Measurements from ENCODE around the gene RAB40B.
"Not testable (repeated sequence)": the region's sequence is repeated elsewhere in the genome, so short reads cannot be mapped to it uniquely, and the experiment has no call there.

RAB40B gene

DNA sequence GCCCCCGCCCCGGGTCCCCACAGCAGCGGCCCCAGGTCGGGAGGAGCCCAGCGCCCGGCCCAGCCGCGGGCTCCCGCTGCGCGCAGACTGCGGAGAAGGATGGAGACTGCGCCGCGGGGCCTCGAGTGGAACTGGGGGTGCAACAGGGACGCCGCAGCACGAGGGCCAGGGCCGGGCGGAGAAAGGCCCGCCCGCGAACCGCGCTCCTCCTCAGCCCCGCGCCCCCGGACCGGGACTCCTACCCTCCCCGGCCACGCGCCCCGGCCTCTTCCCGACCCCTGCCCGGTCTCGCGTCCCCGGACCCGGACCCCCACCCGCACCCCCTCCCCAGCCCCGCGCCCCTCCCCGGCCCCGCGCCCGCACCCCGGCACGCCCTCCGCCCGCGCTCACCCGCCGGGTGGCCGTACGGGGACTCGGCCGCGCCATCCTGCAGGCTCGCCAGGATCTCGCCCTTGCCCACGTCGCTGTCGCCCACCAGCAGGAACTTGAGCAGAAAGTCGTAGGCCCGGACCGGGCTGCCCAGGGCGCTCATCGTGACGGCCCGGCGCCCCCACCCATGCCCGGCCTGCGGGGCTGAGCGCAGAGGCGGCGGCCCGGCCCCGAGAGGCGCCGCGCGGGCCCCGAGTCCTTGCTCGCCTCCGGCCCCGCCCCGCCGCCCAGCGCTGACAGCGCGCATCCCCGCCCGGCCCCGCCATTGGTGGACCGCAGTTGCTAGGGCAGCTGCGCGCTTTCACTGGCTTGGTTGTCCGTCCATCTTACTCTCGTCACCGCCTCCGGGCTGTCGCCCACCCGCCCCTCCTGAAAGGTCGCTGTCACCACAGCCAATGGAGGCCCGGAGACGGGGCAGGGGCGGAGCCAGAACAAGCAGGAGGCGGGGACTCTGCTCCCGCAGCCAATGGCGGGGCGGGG, at the start of gene RAB40B:
Gene RAB40B (minus strand): TSS at position 634 of the 909 bp plus-strand sequence. CDS start 102 bp downstream, at position 532.
- DNase-seq (ENCODE audit: low read depth), result peak; percentile 99

GRCh38 chr17:82745524-82745923, 47.0 kb upstream of the RAB40B start:
- DNase-seq (ENCODE audit: low read depth), result no peak

- DNase-seq (ENCODE audit: low read depth), result not testable (repeated sequence)
These were observed 46.2 kb upstream of the RAB40B start for GRCh38 chr17:82744736-82745135.

DNA sequence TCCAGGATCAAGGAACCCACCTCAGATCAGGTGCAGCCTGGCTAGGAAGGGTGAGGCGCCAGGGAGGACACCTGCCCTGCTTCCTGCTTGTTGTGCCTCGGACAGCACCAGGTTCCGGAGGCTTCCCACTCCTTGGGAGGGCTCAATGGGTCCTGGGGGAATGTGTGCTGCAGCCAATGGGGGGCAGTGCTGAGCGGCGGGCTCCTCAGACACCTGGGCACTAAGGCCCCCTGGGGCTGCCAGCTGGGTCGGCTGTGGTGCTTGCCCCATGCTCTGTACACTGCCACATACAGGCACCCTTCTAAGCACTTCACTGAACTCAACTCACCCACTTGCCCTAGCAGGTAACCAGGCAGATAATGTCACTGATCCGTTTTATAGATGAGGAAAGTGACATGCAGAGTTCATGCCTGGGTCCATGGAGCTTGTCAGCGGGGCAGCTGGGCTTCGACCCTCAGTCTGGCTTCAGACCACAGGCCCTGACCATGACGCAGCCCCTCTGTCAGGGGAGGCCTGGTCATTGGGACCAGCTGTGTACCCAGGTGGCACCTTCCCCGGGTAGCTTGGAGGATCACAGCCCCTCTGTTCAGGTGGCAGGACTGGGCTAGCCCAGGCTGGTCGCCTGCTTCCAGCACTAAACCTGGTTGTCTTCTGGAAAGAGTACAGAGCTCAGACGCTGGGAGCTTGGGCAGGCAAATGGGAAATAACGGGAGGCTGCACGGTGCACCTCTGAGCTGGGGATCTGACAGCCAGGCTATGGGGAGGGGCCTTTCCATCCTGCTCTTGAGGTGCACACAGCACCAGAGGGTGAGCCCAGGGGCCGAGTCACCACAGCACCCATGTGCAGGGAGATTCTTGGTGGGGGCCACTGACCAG, 45.1 kb upstream of the RAB40B start:
- DNase-seq (ENCODE audit: low read depth), result no peak

- no peak for DNase-seq (ENCODE audit: low read depth)
These were observed 42.6 kb upstream of the RAB40B start for GRCh38 chr17:82740906-82741759.

- DNase-seq (ENCODE audit: low read depth), result no peak
These were observed 39.7 kb upstream of the RAB40B start for GRCh38 chr17:82737967-82738877.

- no peak for DNase-seq (ENCODE audit: low read depth)
These were observed 38.1 kb upstream of the RAB40B start for GRCh38 chr17:82736511-82737185.

GRCh38 chr17:82734987-82735866, 36.7 kb upstream of the RAB40B start, which contains the start of gene FN3K:
Gene FN3K, plus strand, starts transcription at chr17:82735615. Its CDS starts 22 bp downstream, at chr17:82735637.
- DNase-seq (ENCODE audit: low read depth), result peak; percentile 56

DNA sequence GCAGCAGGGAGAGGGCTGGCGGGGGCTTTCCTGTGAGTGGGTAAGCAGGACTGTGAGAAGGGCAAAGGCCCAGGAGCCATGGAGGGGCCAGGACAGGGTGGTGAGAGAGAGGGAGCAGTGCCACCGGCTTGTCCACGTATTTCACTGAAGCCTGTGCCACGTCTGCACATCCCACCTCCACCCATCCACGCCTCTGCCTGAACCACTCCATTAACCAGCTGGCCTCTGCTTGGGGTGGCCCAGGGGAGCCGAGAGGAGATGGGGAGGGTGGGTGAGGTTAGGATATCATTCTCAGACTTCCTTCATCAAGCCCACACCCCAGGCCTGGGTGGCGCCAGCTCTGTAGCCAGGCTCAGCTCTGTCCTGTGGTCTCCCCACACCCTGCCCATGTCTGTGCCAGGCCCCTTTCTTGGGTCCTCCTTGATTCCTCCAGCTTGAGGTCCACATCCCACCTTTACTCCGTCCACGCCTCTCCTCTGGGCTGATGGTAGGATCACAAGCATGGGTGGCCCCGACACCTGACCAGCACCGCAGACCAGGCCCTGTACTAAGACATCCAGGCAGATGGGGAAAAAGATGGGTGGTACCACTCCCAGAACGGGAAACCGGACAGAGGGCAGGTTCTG, 33.7 kb upstream of the RAB40B start:
- no peak for DNase-seq (ENCODE audit: low read depth)

- DNase-seq (ENCODE audit: low read depth), result no peak
These were observed 31.2 kb upstream of the RAB40B start for GRCh38 chr17:82729479-82730260.

DNA sequence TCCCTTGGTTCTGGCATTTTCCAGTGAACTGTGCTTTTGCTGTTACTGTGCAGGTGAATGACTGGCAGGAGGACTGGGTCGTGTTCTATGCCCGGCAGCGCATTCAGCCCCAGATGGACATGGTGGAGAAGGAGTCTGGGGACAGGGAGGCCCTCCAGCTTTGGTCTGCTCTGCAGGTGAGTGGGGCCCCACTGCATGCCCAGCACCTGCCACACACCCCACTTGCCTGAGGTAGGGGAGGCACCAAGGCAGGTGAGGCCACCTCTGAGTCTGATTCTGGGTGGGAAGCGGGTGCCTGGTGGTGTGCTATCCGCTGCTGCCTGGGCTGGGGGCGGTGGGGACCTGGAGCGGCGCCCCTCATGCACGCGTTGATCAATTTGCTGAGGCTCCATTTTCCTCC, 27.9 kb upstream of the RAB40B start:
- DNase-seq (ENCODE audit: low read depth), result no peak

DNA sequence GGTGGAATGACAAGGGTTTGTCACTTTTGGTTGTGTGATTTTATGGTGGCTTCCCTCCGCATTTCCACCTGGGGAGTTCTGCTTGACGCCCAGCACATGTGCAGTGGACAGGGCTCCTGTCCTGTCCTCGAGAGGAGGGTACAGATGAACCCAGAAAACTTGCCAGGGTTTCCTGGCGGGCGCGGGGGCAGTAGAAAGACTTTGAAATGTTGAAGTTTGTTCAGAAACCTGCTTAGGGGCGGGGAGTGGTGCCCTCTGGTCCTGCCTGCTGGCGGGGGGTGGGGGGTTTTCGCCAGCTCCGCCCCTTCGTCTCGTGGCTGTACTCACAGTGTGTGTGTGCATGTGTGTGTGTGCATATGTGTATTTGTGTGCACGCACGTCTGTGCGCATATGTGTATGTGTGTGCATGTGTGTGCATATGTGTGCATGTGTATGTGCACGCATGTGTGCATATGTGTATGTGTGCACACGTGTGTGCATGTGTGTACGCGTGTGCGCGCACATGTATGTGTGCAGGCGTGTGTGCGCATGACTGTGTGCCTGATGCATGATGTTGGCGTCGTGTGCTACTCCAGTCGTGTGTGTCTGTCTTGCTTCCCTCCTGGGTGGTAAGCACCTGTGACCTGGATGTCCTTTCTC, 24.8 kb upstream of the RAB40B start:
- no peak for DNase-seq (ENCODE audit: low read depth)

DNA sequence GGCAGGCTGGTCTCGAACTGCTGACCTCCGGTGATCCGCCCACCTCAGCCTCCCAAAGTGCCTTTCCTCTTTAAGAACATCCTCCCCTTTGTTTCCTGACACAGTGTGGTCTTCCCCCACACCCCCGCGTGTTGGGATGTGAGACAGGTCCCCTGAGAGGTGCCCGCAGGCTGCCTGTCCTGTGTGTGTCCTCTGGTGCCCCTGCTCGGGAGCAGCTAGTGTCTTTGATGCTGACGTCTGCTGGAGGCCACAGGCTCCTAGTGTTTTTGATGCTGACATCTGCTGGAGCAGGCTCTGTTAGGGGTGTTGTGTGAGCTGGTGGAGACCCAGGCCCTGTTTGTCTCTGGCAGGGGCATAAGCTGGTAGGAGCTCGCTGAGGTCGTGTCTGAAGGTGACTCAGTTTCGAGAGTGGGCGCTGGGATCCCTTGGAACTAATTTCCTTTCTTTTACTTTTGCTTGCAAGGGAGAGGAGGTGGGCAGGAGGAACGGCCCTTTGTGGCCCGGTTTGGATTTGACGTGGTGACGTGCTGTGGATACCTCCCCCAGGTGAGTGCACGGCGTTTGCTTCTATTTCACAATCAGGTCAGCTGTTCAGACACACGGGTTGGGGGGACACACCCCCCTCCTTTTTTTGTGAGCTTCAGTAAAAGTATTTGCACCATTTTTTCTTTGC, 24.0 kb upstream of the RAB40B start:
- no peak for DNase-seq (ENCODE audit: low read depth)

GRCh38 chr17:82720204-82720603, 21.7 kb upstream of the RAB40B start:
- no peak for DNase-seq (ENCODE audit: low read depth)

- no peak for DNase-seq (ENCODE audit: low read depth)
These were observed 20.6 kb upstream of the RAB40B start for GRCh38 chr17:82718986-82719685.

Measured in EH (cell line).